Nephron progenitor cell (in vitro differentiated cells): ENCODE results near the gene MYLK.
A peak's percentile ranks its signal among the peaks of the same experiment; 100 is the strongest.

Experiments
- DNase-seq: peaks from one replicate; pipeline ENCODE4 v3.0.0; 2021
- H3K27ac Mint-ChIP-seq: 2 replicates; pipeline ENCODE4 v1.8.0; 2021; ENCODE audit warnings: mild to moderate bottlenecking, moderate library complexity, mixed read lengths
- H3K27me3 Mint-ChIP-seq: 2 replicates; pipeline ENCODE4 v1.8.0; 2021; ENCODE audit warnings: mild to moderate bottlenecking, low read depth, mixed read lengths; ENCODE audit not compliant: poor library complexity
- H3K36me3 Mint-ChIP-seq: 2 replicates; pipeline ENCODE4 v1.8.0; 2021; ENCODE audit warnings: low read depth, mixed read lengths
- H3K4me1 Mint-ChIP-seq: 2 replicates; pipeline ENCODE4 v1.8.0; 2021; ENCODE audit warnings: mixed read lengths
- H3K4me3 Mint-ChIP-seq: 2 replicates; pipeline ENCODE4 v1.8.0; 2021; ENCODE audit warnings: mild to moderate bottlenecking, moderate library complexity, mixed read lengths
- H3K9me3 Mint-ChIP-seq: 2 replicates; pipeline ENCODE4 v1.8.0; 2021; ENCODE audit warnings: mild to moderate bottlenecking, moderate library complexity, mixed read lengths
- TF ChIP-seq, protein P1 (sequence below): fragments of 200-600 bp; sonication (generic); IDR thresholded peaks from 2 replicates; pipeline ENCODE4 v1.5.0; 2021; ENCODE audit warnings: antibody characterized with exemption

The MYLK gene

DNA sequence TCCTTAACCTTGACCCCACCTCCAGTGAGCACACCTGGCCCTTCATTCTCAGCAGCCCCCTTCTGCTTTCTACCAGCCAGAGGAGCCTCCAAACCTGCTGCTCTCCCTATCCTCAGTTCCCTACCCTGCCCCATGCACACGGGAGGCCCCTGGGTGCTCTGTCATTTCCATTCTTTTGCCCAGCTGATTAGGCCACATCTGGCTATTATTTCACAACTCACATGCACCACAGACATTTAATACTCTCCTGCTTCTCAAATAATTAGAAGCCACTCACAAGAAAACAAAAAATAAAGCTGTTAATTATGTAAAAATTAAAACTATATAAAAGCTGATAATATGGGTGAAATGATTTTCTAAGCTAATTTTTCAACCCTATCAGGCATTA, 50.7 kb downstream of the MYLK start:
- Mint-ChIP-seq H3K4me3 (no peak overlapping the region), H3K36me3 (peaks cover 24% of the 10 kb centered on the region), H3K4me1 (no peaks in the 10 kb centered on the region), H3K27ac (peak overlapping the region; percentile 92), H3K27me3 (no peaks in the 10 kb centered on the region), H3K9me3 (peaks cover 26% of the 10 kb centered on the region)
- TF ChIP-seq, protein P1, sequence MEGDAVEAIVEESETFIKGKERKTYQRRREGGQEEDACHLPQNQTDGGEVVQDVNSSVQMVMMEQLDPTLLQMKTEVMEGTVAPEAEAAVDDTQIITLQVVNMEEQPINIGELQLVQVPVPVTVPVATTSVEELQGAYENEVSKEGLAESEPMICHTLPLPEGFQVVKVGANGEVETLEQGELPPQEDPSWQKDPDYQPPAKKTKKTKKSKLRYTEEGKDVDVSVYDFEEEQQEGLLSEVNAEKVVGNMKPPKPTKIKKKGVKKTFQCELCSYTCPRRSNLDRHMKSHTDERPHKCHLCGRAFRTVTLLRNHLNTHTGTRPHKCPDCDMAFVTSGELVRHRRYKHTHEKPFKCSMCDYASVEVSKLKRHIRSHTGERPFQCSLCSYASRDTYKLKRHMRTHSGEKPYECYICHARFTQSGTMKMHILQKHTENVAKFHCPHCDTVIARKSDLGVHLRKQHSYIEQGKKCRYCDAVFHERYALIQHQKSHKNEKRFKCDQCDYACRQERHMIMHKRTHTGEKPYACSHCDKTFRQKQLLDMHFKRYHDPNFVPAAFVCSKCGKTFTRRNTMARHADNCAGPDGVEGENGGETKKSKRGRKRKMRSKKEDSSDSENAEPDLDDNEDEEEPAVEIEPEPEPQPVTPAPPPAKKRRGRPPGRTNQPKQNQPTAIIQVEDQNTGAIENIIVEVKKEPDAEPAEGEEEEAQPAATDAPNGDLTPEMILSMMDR = no peak
- DNase-seq = no peak

DNA sequence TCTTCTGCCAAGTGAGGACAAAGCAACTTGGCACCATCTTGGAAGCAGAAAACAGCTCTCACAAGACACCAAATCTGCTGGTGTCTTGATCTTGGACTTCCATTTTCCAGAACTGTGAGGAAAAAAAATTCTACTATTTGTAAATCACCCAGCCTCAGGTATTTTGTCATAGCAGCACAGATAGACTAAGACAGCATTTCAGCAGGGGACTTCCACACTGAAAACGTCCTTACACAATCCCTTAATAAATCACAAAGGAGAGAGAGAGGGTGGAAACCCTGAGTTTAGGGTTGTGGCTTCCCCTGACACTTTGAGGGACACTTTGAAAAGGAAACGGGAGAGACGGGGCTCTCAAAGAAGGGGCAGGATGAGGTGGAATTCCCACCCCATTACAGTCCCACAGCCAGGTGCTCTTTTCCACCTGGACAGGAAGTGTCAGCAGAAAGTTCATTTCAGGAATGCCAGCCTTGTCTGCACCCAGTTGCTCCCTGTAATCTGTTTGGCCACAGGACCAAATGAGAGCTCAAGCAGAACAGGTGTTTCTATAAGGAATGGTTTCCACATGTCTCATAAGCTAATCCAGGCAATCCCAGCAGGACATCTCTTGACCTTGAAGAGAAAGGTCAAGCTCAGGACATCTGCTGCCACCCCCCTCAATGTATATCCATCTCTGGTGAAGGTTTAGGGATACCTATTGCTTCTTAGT, 51.3 kb downstream of the MYLK start:
- Mint-ChIP-seq H3K27ac (no peak overlapping the region), H3K4me3 (no peak overlapping the region), H3K4me1 (no peaks in the 10 kb centered on the region), H3K27me3 (no peaks in the 10 kb centered on the region), H3K9me3 (peaks cover 26% of the 10 kb centered on the region), H3K36me3 (peaks cover 27% of the 10 kb centered on the region)
- DNase-seq = no peak
- TF ChIP-seq, protein P1 = no peak

DNA sequence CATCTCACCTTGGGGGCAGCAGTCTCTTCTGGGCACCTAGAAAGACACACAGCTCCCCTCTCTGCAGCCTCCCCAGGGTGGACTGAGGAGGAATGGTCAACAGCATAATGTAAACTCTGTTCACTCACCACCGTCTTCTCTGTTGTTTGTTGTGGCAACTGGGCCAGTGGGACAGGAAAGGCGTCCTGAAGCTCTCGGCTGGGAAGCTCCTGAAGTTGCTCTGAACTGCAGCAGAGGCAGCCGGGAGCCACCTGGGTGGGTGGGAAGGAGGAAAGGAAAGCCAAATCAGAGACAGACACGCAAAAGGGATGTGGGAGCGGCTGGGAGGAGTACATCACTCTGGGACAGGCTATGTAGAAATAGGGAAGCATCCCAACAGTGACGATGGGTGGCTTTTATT, 52.7 kb downstream of the MYLK start:
- H3K27ac Mint-ChIP-seq = no peak overlapping the region

DNA sequence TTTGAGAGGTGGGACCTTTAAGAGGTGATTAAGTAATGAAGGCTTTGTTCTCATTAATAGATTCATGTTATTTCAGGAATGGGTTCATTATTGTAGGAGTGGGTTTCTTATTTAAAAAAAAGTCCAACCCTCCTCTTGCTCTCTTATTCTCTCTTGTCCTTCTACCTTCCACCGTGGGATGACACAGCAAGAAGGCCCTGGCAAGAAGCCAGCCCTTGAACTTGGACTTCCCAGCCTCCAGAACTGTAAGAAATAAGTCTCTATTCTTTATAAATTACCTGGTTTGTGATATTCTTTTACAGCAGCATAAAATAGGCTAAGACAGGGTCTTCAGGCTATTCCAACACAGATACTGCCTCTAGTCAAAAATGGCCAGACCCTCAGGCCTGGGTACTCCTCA, 62.2 kb downstream of the MYLK start:
- peaks cover 8% of the 10 kb centered on the region for H3K27me3 Mint-ChIP-seq
- peaks cover 30% of the 10 kb centered on the region for H3K36me3 Mint-ChIP-seq
- H3K9me3 Mint-ChIP-seq = peaks cover 26% of the 10 kb centered on the region
- H3K27ac Mint-ChIP-seq = no peak overlapping the region
- no peak for DNase-seq
- H3K4me1 Mint-ChIP-seq = no peaks in the 10 kb centered on the region
- TF ChIP-seq, protein P1 = no peak
- H3K4me3 Mint-ChIP-seq = no peak overlapping the region

More for the DNA sequence above, 52.7 kb downstream of the MYLK start:
- H3K4me3 Mint-ChIP-seq = no peak overlapping the region
- DNase-seq = no peak
- H3K36me3 Mint-ChIP-seq = peaks cover 37% of the 10 kb centered on the region
- TF ChIP-seq, protein P1 = no peak
- peaks cover 2% of the 10 kb centered on the region for H3K27me3 Mint-ChIP-seq
- H3K9me3 Mint-ChIP-seq = peaks cover 35% of the 10 kb centered on the region
- H3K4me1 Mint-ChIP-seq = no peaks in the 10 kb centered on the region

DNA sequence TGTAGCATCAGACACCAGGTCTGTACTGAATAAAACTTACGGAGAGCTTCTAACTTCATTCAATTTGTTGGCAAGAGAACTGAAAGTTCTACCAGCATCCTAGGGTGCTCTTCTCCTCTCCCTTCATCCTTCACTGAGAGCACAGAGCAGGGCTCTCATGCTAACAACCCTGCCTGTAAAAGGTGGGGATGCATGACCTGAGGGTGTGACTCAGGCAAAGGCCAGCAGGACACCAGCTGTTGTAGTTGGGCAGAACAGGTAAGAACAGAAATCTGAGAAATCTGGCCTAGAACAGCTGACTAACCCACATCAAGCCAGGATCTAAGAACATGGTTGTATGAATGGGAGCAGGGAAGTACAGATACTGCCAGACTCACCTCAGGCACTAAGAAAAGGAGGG, 64.2 kb downstream of the MYLK start:
- Mint-ChIP-seq H3K9me3 (peaks cover 6% of the 10 kb centered on the region), H3K27me3 (peaks cover 5% of the 10 kb centered on the region), H3K36me3 (peaks cover 16% of the 10 kb centered on the region), H3K27ac (no peak overlapping the region), H3K4me3 (no peak overlapping the region), H3K4me1 (no peaks in the 10 kb centered on the region)
- TF ChIP-seq, protein P1 = no peak
- no peak for DNase-seq

DNA sequence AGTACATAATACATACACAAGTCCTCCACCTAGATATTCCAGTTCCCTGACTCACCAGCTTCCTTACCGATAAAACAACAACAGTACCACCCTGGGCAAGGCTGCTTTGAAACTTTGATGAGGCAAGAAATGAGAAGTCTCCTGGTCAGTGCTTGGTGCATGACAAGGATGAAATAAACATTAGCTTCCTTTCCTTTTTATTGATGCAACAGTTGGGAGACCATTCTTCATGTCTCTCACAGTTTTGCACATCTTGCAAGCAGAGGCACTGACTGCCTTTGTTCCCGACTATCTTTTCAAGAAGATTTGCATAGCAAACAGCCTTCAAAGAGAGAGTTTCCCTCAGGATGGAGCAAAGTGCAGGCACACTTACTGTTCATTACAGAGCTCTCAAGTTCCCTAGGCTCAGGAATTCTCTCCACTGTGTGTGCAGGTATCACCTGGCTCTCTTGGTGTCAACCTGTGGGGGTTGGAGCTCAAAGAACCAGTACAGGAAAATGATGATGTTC, 65.2 kb downstream of the MYLK start:
- Mint-ChIP-seq H3K4me3 (no peak overlapping the region), H3K4me1 (no peaks in the 10 kb centered on the region), H3K9me3 (peaks cover 3% of the 10 kb centered on the region), H3K27ac (no peak overlapping the region), H3K27me3 (peaks cover 2% of the 10 kb centered on the region), H3K36me3 (peaks cover 13% of the 10 kb centered on the region)
- TF ChIP-seq, protein P1 = no peak
- no peak for DNase-seq
